Peyer's patch (tissue), 4 donors: ENCODE data around the gene PKN1. TPM values are rescaled to one million over a fixed set of nuclear protein-coding genes. Genes with fewer than 3 reads are reported as not detected.

Experiments
- DNase-seq, 3 donors: peaks; one replicate each; pipeline ENCODE4 v3.0.0-alpha.2; 2017 to 2019
- H3K27ac ChIP-seq, 4 donors: fragments of 200-600 bp; sonication (generic); one replicate each; pipeline ENCODE4 v1.5.1; 2016 to 2019
- H3K27me3 ChIP-seq, 2 donors: fragments of 200-600 bp; sonication (generic); one replicate each; pipeline ENCODE4 v1.5.1; 2019
- H3K36me3 ChIP-seq, 3 donors: fragments of 200-600 bp; sonication (generic); one replicate each; pipeline ENCODE4 v1.5.1; 2016 to 2019
- H3K4me1 ChIP-seq, 4 donors: fragments of 200-600 bp; sonication (generic); one replicate each; pipeline ENCODE4 v1.5.1; 2016 to 2019
- H3K4me3 ChIP-seq, 4 donors: fragments of 200-600 bp; sonication (generic); 1 replicate in 3 of 4; 2 replicates in 1 of 4; pipeline ENCODE4 v1.5.1; 2016 to 2019; ENCODE audit warnings: mild to moderate bottlenecking in 1 of 4
- H3K9me3 ChIP-seq, 4 donors: fragments of 200-600 bp; sonication (generic); one replicate each; pipeline ENCODE4 v1.5.1; 2016 to 2019; ENCODE audit warnings: mild to moderate bottlenecking in 1 of 4
- POLR2A ChIP-seq, 2 donors: fragments of 450-650 bp; IDR thresholded peaks; one replicate each; pipeline ENCODE4 v1.5.1; 2017; ENCODE audit warnings: antibody characterized with exemption in 2 of 2, mild to moderate bottlenecking in 2 of 2, moderate library complexity in 2 of 2
- total RNA-seq, 4 donors: library from RNA; depleted of rRNA; stranded (reverse); fragments of >200 nt; gene quantifications; one replicate each; pipeline ENCODE4 v1.1.0, GENCODE V29; 2016
- TF ChIP-seq, protein P1 (sequence below), 6 experiments: fragments of 450-650 bp in 4 of 6; fragments of 200-600 bp in 2 of 6; sonication (generic) in 1 of 6; IDR thresholded peaks; one replicate each; pipeline ENCODE4 v1.5.1; 2017 to 2019; ENCODE audit warnings: antibody characterized with exemption in 6 of 6, mild to moderate bottlenecking in 3 of 6, moderate library complexity in 1 of 6

Gene PKN1
- total RNA-seq, 4 donors from 2014 or later: 13.1 to 140 (median 28.2) TPM

DNA sequence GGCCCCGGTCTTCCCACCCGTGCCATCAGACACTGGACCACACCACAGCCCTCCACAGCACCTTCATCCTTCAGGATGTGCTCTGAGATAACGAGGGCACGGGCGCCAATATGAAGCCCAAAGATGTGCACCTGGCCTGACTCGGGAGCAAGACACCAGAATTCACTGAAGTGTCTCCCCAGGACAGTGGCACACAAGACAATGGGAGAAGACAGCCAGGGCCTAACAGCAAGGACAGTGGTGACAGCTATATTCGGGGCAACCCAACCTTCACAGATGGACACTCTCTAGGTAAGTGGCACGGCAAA, 21.2 kb upstream of the PKN1 start:
- Histone ChIP-seq H3K4me3 (no peak overlapping the region), H3K27ac (peak overlapping the region in 1 of 4 donors; percentile 22), H3K4me1 (peaks cover 5 to 67% (median 10%) of the 10 kb centered on the region in 4 donors), H3K9me3 (no peaks in the 10 kb centered on the region), H3K27me3 (no peaks in the 10 kb centered on the region), H3K36me3 (peaks cover 0 to 72% (median 0%) of the 10 kb centered on the region in 3 donors)
- no peak for DNase-seq
- no peak for TF ChIP-seq POLR2A (IDR thresholded peaks at IDR 0.05)
- TF ChIP-seq, protein P1, sequence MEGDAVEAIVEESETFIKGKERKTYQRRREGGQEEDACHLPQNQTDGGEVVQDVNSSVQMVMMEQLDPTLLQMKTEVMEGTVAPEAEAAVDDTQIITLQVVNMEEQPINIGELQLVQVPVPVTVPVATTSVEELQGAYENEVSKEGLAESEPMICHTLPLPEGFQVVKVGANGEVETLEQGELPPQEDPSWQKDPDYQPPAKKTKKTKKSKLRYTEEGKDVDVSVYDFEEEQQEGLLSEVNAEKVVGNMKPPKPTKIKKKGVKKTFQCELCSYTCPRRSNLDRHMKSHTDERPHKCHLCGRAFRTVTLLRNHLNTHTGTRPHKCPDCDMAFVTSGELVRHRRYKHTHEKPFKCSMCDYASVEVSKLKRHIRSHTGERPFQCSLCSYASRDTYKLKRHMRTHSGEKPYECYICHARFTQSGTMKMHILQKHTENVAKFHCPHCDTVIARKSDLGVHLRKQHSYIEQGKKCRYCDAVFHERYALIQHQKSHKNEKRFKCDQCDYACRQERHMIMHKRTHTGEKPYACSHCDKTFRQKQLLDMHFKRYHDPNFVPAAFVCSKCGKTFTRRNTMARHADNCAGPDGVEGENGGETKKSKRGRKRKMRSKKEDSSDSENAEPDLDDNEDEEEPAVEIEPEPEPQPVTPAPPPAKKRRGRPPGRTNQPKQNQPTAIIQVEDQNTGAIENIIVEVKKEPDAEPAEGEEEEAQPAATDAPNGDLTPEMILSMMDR (IDR thresholded peaks at IDR 0.05): no peak

- H3K27ac ChIP-seq: peak overlapping the region in 2 of 4 donors; percentile 22 to 31
- TF ChIP-seq POLR2A (IDR thresholded peaks at IDR 0.05): no peak
- TF ChIP-seq, protein P1 (IDR thresholded peaks at IDR 0.05): no peak
- H3K36me3 ChIP-seq: peaks cover 0 to 67% (median 0%) of the 10 kb centered on the region in 3 donors
- no peak overlapping the region for H3K4me3 ChIP-seq
- H3K4me1 ChIP-seq: peaks cover 5 to 67% (median 13%) of the 10 kb centered on the region in 4 donors
- no peaks in the 10 kb centered on the region for H3K27me3 ChIP-seq
- no peak for DNase-seq
- no peaks in the 10 kb centered on the region for H3K9me3 ChIP-seq
Observed at GRCh38 chr19:14412324-14412995, 20.6 kb upstream of the PKN1 start.

- no peaks in the 10 kb centered on the region for H3K27me3 ChIP-seq
- H3K9me3 ChIP-seq: no peaks in the 10 kb centered on the region
- DNase-seq: no peak
- TF ChIP-seq, protein P1 (IDR thresholded peaks at IDR 0.05): no peak
- TF ChIP-seq POLR2A (IDR thresholded peaks at IDR 0.05): no peak
- H3K36me3 ChIP-seq: peaks cover 0 to 60% (median 0%) of the 10 kb centered on the region in 3 donors
- H3K4me1 ChIP-seq: peaks cover 5 to 64% (median 14%) of the 10 kb centered on the region in 4 donors
- peak overlapping the region in 1 of 4 donors; percentile 31 for H3K27ac ChIP-seq
- no peak overlapping the region for H3K4me3 ChIP-seq
Observed at GRCh38 chr19:14412996-14413692, 20.0 kb upstream of the PKN1 start.

DNA sequence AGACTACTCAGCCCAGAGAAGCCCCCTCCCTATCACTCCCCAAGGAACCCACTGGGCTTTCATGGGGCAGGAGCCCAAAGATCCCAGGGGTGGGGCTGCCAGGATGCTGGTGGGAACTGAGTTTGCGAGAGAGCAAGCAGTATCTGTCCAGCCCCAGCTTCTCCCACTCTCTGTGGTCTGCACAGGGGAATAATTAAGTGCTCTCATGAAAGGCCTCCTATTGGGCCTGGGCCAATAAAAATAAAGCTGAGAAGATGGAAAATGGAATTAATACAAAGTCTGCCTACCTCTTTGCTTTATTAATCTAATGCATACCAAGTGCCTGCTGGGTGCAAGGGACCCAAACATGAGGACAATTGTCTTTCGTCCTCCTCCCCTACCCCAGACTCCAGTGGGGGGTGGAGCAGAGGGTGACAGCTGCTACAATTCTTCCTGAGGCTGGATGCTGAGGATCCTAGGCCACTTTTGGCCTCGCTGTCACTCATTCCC, 19.4 kb upstream of the PKN1 start:
- H3K27me3 ChIP-seq: no peaks in the 10 kb centered on the region
- peaks cover 5 to 58% (median 14%) of the 10 kb centered on the region in 4 donors for H3K4me1 ChIP-seq
- H3K36me3 ChIP-seq: peaks cover 0 to 54% (median 0%) of the 10 kb centered on the region in 3 donors
- TF ChIP-seq, protein P1 (IDR thresholded peaks at IDR 0.05): no peak
- TF ChIP-seq POLR2A (IDR thresholded peaks at IDR 0.05): no peak
- H3K27ac ChIP-seq: no peak overlapping the region
- H3K4me3 ChIP-seq: no peak overlapping the region
- no peaks in the 10 kb centered on the region for H3K9me3 ChIP-seq
- DNase-seq: no peak

DNA sequence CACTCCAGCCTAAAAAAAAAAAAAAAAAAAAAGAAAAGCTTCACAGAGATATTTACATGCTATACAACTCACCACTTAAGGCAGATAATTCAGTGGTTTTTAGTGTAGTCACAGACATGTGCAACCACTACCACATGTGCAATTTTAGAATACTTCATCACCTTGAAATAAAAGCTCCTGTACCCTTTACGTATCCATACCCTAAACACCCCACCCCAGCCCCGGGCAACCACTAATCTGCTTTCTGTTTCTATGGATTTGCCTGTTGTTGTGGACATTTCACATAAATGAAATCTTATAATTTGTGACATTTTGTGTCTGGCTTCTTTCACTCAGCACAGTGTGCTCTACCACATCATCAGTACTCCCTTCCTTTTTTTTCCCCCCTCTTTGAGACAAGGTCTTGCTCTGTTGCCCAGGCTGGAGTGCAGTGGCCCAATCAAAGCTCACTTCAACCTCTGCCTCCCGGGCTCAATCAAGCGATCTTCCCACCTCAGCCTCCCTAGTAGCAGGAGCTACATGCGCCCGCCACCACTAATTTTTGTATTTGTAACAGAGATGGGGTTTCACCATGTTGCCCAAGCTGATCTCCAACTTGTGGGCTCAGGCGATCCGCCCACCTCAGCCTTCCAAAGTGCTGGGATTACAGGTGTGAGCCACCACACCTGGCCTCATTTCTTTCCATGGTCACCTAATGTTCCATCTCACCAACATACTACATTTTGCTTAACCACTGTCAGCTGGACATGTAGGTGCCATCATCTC, 18.0 kb upstream of the PKN1 start:
- Histone ChIP-seq H3K27me3 (no peaks in the 10 kb centered on the region), H3K36me3 (peaks cover 0 to 40% (median 0%) of the 10 kb centered on the region in 3 donors), H3K9me3 (no peaks in the 10 kb centered on the region), H3K27ac (peak overlapping the region in 1 of 4 donors; percentile 97), H3K4me1 (peaks cover 5 to 49% (median 14%) of the 10 kb centered on the region in 4 donors), H3K4me3 (no peak overlapping the region)
- DNase-seq: no peak
- no peak for TF ChIP-seq POLR2A (IDR thresholded peaks at IDR 0.05)
- TF ChIP-seq, protein P1 (IDR thresholded peaks at IDR 0.05): no peak
